DOHH2 (cell line): Measurements from ENCODE around the gene VSTM2L.

ENCODE experiments used
- CTCF ChIP-seq: fragments of 200-600 bp; sonication (generic); IDR thresholded peaks from one replicate; pipeline ENCODE4 v1.5.1; 2014; ENCODE audit warnings: antibody characterized with exemption, mild to moderate bottlenecking, low read depth, low read length; ENCODE audit not compliant: poor library complexity, severe bottlenecking
- EZH2phosphoT487 ChIP-seq: fragments of 200-600 bp; sonication (generic); IDR thresholded peaks from 2 replicates; pipeline ENCODE4 v1.6.1; 2017; ENCODE audit warnings: borderline replicate concordance, mild to moderate bottlenecking, antibody characterized with exemption, low read length, moderate library complexity, mixed read lengths

DNA sequence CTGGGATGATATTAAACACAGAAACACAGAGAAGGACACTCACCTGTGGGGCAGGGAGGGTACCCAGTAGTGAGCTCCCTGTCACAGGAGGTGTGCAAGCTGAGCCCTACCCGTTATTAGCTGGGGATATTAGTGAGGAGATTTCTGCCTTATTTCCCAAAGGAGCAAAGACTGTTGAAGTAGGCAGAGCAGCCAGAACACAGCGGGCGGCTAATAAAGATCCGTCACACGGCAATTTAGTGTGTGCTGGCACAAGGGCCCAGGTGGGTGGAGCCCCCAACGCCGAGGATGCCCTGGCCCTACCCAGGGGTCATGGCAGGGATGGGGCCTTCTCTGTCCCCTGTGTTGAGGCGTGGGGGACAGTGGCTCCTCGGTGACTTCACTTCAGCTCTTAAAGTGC is 8.3 kb downstream of the VSTM2L start:
- no peak for TF ChIP-seq CTCF
- no peak for TF ChIP-seq EZH2phosphoT487
